ENCODE measurements around the gene GNB5.

- TF ChIP-seq CTCF (IDR thresholded peaks at IDR 0.05; ENCODE audit: insufficient read depth, low read length) (no peak), REST (IDR thresholded peaks at IDR 0.05; ENCODE audit: insufficient replicate concordance, low read depth) (no peak), POLR2AphosphoS5 (IDR thresholded peaks at IDR 0.05; ENCODE audit: low read depth) (no peak), GABPA (IDR thresholded peaks at IDR 0.05; ENCODE audit: low read depth) (no peak), SPI1 (IDR thresholded peaks at IDR 0.05; ENCODE audit: borderline replicate concordance, low read depth) (no peak)
Observed at GRCh38 chr15:52150871-52151270, 40.3 kb downstream of the GNB5 start.

Measured in HL-60 (cell line).